Measurements from ENCODE around the gene CAMK1D. TPM values are rescaled to one million over a fixed set of nuclear protein-coding genes. Genes with fewer than 3 reads are reported as not detected.
"Not testable (repeated sequence)": the region's sequence is repeated elsewhere in the genome, so short reads cannot be mapped to it uniquely, and the experiment has no call there.

Gene CAMK1D
- total RNA-seq, 2 experiments from 2014 or later, result 19.0 to 25.6 TPM

- no peak overlapping the region for H2AFZ ChIP-seq (ENCODE audit: low read length)
- no peaks in the 10 kb centered on the region for H3K9me2 ChIP-seq (ENCODE audit: insufficient read depth, low read length)
- TF ChIP-seq EZH2phosphoT487 (IDR thresholded peaks at IDR 0.05; ENCODE audit: borderline replicate concordance, low read depth, low read length) (no peak), CTCF (conservative IDR thresholded peaks at IDR 0.05; ENCODE audit: low read length) (no peak)
- H4K20me1 ChIP-seq (ENCODE audit: insufficient read depth, low read length), result peaks cover 5% of the 10 kb centered on the region; the same call in 1 of the 2 replicates
- no peak overlapping the region for H3K4me3 ChIP-seq (ENCODE audit: low read depth, low read length, poor library complexity, severe bottlenecking)
- POLR2A ChIA-PET, result interaction anchor here (0.6 to 0.9 kb wide), 3 partner anchors 32 to 85 kb away, joined by 3 to 5 read pairs (median 4); no protein-coding TSS in a partner anchor
- no TSS peak for BruUV-seq (replicated peaks)
- DNase-seq (ENCODE audit: low spot score), result no peak
- H3K36me3 ChIP-seq (ENCODE audit: insufficient read depth, low read length), result no peaks in the 10 kb centered on the region
- intact Hi-C loops (cut with micrococcal nuclease; ENCODE audit: unreplicated experiment), result no loop called here
- H3K9me3 ChIP-seq (ENCODE audit: low read length), result peaks cover 7% of the 10 kb centered on the region; the same call in 1 of the 2 replicates
- H3K79me2 ChIP-seq (ENCODE audit: insufficient read depth, low read depth, low read length), result no peaks in the 10 kb centered on the region
- H3K4me1 ChIP-seq (ENCODE audit: insufficient read depth, low read length, poor library complexity, severe bottlenecking), result no peaks in the 10 kb centered on the region
- no peak overlapping the region for H3K27ac ChIP-seq (ENCODE audit: low read depth, low read length, poor library complexity, severe bottlenecking)
- H3K4me2 ChIP-seq (ENCODE audit: low read length), result no peak overlapping the region
- CTCF ChIA-PET (ENCODE audit: unreplicated experiment), result no interaction called here
Measured at GRCh38 chr10:12542133-12542670, 192.9 kb downstream of the CAMK1D start.

DNA sequence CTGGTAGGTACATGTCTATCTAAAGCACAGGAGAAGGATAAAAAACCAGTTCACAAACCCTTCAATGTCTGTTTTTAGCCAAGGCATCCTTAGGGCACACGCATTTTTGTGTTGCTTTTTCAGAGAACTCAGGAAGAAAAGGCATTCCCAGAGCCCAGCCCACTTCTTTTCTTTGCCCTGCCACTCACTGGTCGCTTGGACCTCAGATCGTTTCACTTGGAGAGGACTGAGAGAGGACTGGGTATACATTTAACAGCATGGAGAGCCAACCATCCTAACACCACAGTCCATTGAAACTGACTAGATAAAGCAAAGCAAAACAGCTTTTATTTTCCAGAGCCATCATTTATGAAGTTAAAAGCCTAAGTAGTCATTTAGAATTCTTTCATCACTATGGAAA, 194.2 kb downstream of the CAMK1D start:
- H2AFZ ChIP-seq (ENCODE audit: low read length), result no peak overlapping the region
- no peaks in the 10 kb centered on the region for H3K9me2 ChIP-seq (ENCODE audit: insufficient read depth, low read length)
- no peak overlapping the region for H3K4me2 ChIP-seq (ENCODE audit: low read length)
- intact Hi-C loops (cut with micrococcal nuclease; ENCODE audit: unreplicated experiment), result no loop called here
- POLR2A ChIA-PET, result no interaction called here
- no peaks in the 10 kb centered on the region for H3K36me3 ChIP-seq (ENCODE audit: insufficient read depth, low read length)
- peaks cover 5% of the 10 kb centered on the region; the same call in 1 of the 2 replicates for H4K20me1 ChIP-seq (ENCODE audit: insufficient read depth, low read length)
- no peaks in the 10 kb centered on the region for H3K4me1 ChIP-seq (ENCODE audit: insufficient read depth, low read length, poor library complexity, severe bottlenecking)
- CTCF ChIA-PET (ENCODE audit: unreplicated experiment), result no interaction called here
- BruUV-seq (replicated peaks), result no TSS peak
- TF ChIP-seq CTCF (conservative IDR thresholded peaks at IDR 0.05; ENCODE audit: low read length) (no peak), EZH2phosphoT487 (IDR thresholded peaks at IDR 0.05; ENCODE audit: borderline replicate concordance, low read depth, low read length) (no peak)
- no peak for DNase-seq (ENCODE audit: low spot score)
- H3K27ac ChIP-seq (ENCODE audit: low read depth, low read length, poor library complexity, severe bottlenecking), result no peak overlapping the region
- H3K9me3 ChIP-seq (ENCODE audit: low read length), result peaks cover 7% of the 10 kb centered on the region; the same call in 1 of the 2 replicates
- no peaks in the 10 kb centered on the region for H3K79me2 ChIP-seq (ENCODE audit: insufficient read depth, low read depth, low read length)
- H3K4me3 ChIP-seq (ENCODE audit: low read depth, low read length, poor library complexity, severe bottlenecking), result no peak overlapping the region

DNA sequence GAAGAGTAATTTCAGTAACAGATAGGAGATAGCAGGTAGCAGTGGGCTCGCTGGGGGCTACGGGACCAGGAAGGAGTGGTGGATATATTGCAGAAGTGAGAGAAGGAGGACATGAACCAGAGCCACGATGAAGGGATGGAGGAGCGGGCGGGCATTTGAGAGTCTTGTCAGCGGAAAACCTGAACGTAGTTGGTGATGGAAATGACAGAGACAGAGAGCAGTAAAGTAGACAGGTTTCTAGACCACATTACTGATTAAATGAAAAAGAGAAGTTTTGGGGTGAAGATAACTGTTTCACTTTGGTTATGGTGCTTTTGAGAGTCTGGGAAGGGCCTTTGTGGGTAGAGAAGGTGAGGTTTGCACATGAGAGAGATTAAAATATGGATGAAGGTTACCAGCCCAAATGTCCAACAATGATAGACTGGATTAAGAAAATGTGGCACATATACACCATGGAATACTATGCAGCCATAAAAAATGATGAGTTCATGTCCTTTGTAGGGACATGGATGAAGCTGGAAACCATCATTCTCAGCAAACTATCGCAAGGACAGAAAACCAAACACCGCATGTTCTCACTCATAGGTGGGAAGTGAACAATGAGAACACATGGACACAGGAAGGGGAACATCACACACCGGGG, 196.9 kb downstream of the CAMK1D start:
- H3K36me3 ChIP-seq (ENCODE audit: insufficient read depth, low read length); H3K9me3 ChIP-seq (ENCODE audit: low read length); intact Hi-C loops (cut with micrococcal nuclease; ENCODE audit: unreplicated experiment); H3K4me1 ChIP-seq (ENCODE audit: insufficient read depth, low read length, poor library complexity, severe bottlenecking); H2AFZ ChIP-seq (ENCODE audit: low read length); H3K4me2 ChIP-seq (ENCODE audit: low read length); H3K9me2 ChIP-seq (ENCODE audit: insufficient read depth, low read length); POLR2A ChIA-PET; BruUV-seq (replicated peaks); CTCF ChIA-PET (ENCODE audit: unreplicated experiment); H4K20me1 ChIP-seq (ENCODE audit: insufficient read depth, low read length); H3K4me3 ChIP-seq (ENCODE audit: low read depth, low read length, poor library complexity, severe bottlenecking); H3K27ac ChIP-seq (ENCODE audit: low read depth, low read length, poor library complexity, severe bottlenecking); H3K79me2 ChIP-seq (ENCODE audit: insufficient read depth, low read depth, low read length); DNase-seq (ENCODE audit: low spot score): not testable (repeated sequence)

Measured in OCI-LY7 (cell line).